ENCODE measurements around the gene PKMYT1. TPM values are rescaled to one million over a fixed set of nuclear protein-coding genes. Genes with fewer than 3 reads are reported as not detected.

PKMYT1 gene
- total and polyA plus RNA-seq, 2 experiments from 2014 or later, result 7.7 to 21.0 TPM

- H3K9me2 ChIP-seq (replicated peaks; ENCODE audit: insufficient read depth), result no peaks in the 10 kb centered on the region
Observed at GRCh38 chr16:2982402-2982801, 2.2 kb upstream of the PKMYT1 start.

GRCh38 chr16:2981899-2982250 lies 1.6 kb upstream of the PKMYT1 start:
- peaks cover 5% of the 10 kb centered on the region for H3K79me2 ChIP-seq
- TF ChIP-seq CTCF (IDR thresholded peaks at IDR 0.05; ENCODE audit: poor library complexity), result no peak
- H3K4me1 ChIP-seq (ENCODE audit: insufficient read depth), result peaks cover 9% of the 10 kb centered on the region
- no peak for DNase-seq (ENCODE audit: low spot score)
- H3K9me2 ChIP-seq (replicated peaks; ENCODE audit: insufficient read depth), result no peaks in the 10 kb centered on the region
- no peaks in the 10 kb centered on the region for H4K20me1 ChIP-seq (ENCODE audit: insufficient read depth, poor library complexity, severe bottlenecking)
- H2AFZ ChIP-seq, result no peak overlapping the region
- no peaks in the 10 kb centered on the region for H3K9me3 ChIP-seq (ENCODE audit: low read depth)
- H3K27ac ChIP-seq, result peak overlapping the region; percentile 93
- no peaks in the 10 kb centered on the region for H3K36me3 ChIP-seq (replicated peaks; ENCODE audit: insufficient read depth, low read depth)
- 48% methylated on average over 4 of the region's 4 CpGs for WGBS (ENCODE audit: low lambda C conversion rate, missing lambda C conversion rate)
- no peak overlapping the region for H3K4me2 ChIP-seq
- H3K27me3 ChIP-seq, result no peaks in the 10 kb centered on the region
- H3K4me3 ChIP-seq, result no peak overlapping the region

More at GRCh38 chr16:2982402-2982801, 2.2 kb upstream of the PKMYT1 start:
- no peak for DNase-seq (ENCODE audit: low spot score)
- H3K79me2 ChIP-seq, result peaks cover 5% of the 10 kb centered on the region
- 75% methylated on average over 5 of the region's 5 CpGs for WGBS (ENCODE audit: low lambda C conversion rate, missing lambda C conversion rate)
- TF ChIP-seq EZH2 (IDR thresholded peaks at IDR 0.05; ENCODE audit: borderline replicate concordance) (no peak), EZH2phosphoT487 (IDR thresholded peaks at IDR 0.05; ENCODE audit: low read depth, severe bottlenecking, unreplicated experiment) (no peak), CTCF (IDR thresholded peaks at IDR 0.05; ENCODE audit: poor library complexity) (no peak)
- no peaks in the 10 kb centered on the region for H3K9me3 ChIP-seq (ENCODE audit: low read depth)
- no peaks in the 10 kb centered on the region for H4K20me1 ChIP-seq (ENCODE audit: insufficient read depth, poor library complexity, severe bottlenecking)
- no peak overlapping the region for H3K4me2 ChIP-seq
- peaks cover 9% of the 10 kb centered on the region for H3K4me1 ChIP-seq (ENCODE audit: insufficient read depth)
- H3K4me3 ChIP-seq, result no peak overlapping the region
- no peaks in the 10 kb centered on the region for H3K27me3 ChIP-seq
- H3K36me3 ChIP-seq (replicated peaks; ENCODE audit: insufficient read depth, low read depth), result no peaks in the 10 kb centered on the region
- no peak overlapping the region for H3K27ac ChIP-seq
- H2AFZ ChIP-seq, result no peak overlapping the region

- TF ChIP-seq EZH2phosphoT487 (IDR thresholded peaks at IDR 0.05; ENCODE audit: low read depth, severe bottlenecking, unreplicated experiment), result no peak
- TF ChIP-seq CTCF (IDR thresholded peaks at IDR 0.05; ENCODE audit: poor library complexity), result no peak
- no peak for TF ChIP-seq EZH2 (IDR thresholded peaks at IDR 0.05; ENCODE audit: borderline replicate concordance)
- H3K36me3 ChIP-seq (replicated peaks; ENCODE audit: insufficient read depth, low read depth), result no peaks in the 10 kb centered on the region
- no peaks in the 10 kb centered on the region for H4K20me1 ChIP-seq (ENCODE audit: insufficient read depth, poor library complexity, severe bottlenecking)
- WGBS (ENCODE audit: low lambda C conversion rate, missing lambda C conversion rate), result 32% methylated on average over 33 of the region's 33 CpGs
- H3K79me2 ChIP-seq, result peaks cover 5% of the 10 kb centered on the region
- H3K4me1 ChIP-seq (ENCODE audit: insufficient read depth), result peaks cover 9% of the 10 kb centered on the region
- H3K9me2 ChIP-seq (replicated peaks; ENCODE audit: insufficient read depth), result no peaks in the 10 kb centered on the region
- no peak overlapping the region for H3K4me3 ChIP-seq
- H2AFZ ChIP-seq, result peak overlapping the region; percentile 95
- DNase-seq (ENCODE audit: low spot score), result no peak
- H3K4me2 ChIP-seq, result peak overlapping the region; percentile 98
- H3K27ac ChIP-seq, result peak overlapping the region; percentile 93
- no peaks in the 10 kb centered on the region for H3K9me3 ChIP-seq (ENCODE audit: low read depth)
- no peaks in the 10 kb centered on the region for H3K27me3 ChIP-seq
Observed at GRCh38 chr16:2981177-2981898, 1.1 kb upstream of the PKMYT1 start.

Measured in hepatocyte (in vitro differentiated cells).